IMR-90 (cell line): ENCODE data around the gene DISC1. TPM values are rescaled to one million over a fixed set of nuclear protein-coding genes. Genes with fewer than 3 reads are reported as not detected.

Source experiments
- ATAC-seq: fragments of 200-7000 bp; cut with Tn5 transposase; 2 replicates; pipeline ENCODE4 v1.9.1; 2020; ENCODE audit warnings: low read depth, mild to moderate bottlenecking, moderate library complexity
- BruUV-seq: library from RNA; stranded (reverse); fragments of 400-500 nt; replicated peaks from 2 replicates; lab custom pipeline; 2021; lab: Mats Ljungman, UMichigan
- CTCF ChIA-PET: fragments of 300-600 bp; formaldehyde crosslinking; extraction: SDS; loops from one replicate; lab custom pipeline; 2021; ENCODE audit warnings: antibody characterized with exemption; lab: Yijun Ruan, JAX
- POLR2A ChIA-PET: fragments of 300-600 bp; sonication (Branson Sonifier 250); formaldehyde crosslinking; loops from one replicate; lab custom pipeline; 2022; ENCODE audit warnings: antibody characterized with exemption; ENCODE audit not compliant: unreplicated experiment; lab: Charles Lee
- DNase-seq: peaks from one replicate; pipeline ENCODE4 v3.0.0; 2013
- H2AFZ ChIP-seq: replicated peaks from 2 replicates; pipeline ENCODE3; 2013; ENCODE audit warnings: low read length, mild to moderate bottlenecking; ENCODE audit not compliant: poor library complexity
- H2AK5ac ChIP-seq: 2 replicates; pipeline ENCODE4 v1.6.1; 2013; ENCODE audit warnings: low read depth, low read length, inconsistent platforms
- H2AK9ac ChIP-seq: replicated peaks from 2 replicates; pipeline ENCODE3; 2013; ENCODE audit warnings: mild to moderate bottlenecking, low read depth, low read length, moderate library complexity; ENCODE audit not compliant: poor library complexity
- H2BK120ac ChIP-seq: 2 replicates; pipeline ENCODE4 v1.6.1; 2013; ENCODE audit warnings: low read depth, low read length, inconsistent platforms
- H2BK15ac ChIP-seq: 3 replicates; pipeline ENCODE4 v1.6.1; 2013; ENCODE audit warnings: low read depth, low read length, inconsistent platforms
- H2BK20ac ChIP-seq: 2 replicates; pipeline ENCODE4 v1.6.1; 2013; ENCODE audit warnings: low read depth, mild to moderate bottlenecking, inconsistent platforms, low read length, moderate library complexity
- H2BK5ac ChIP-seq: 2 replicates; pipeline ENCODE4 v1.6.1; 2013; ENCODE audit warnings: mild to moderate bottlenecking, low read depth, low read length, inconsistent platforms; ENCODE audit not compliant: poor library complexity, severe bottlenecking
- H3K14ac ChIP-seq: replicated peaks from 2 replicates; pipeline ENCODE4 v1.6.1; 2013; ENCODE audit warnings: low read depth, low read length, inconsistent platforms
- H3K18ac ChIP-seq: 2 replicates; pipeline ENCODE4 v1.6.1; 2013; ENCODE audit warnings: low read depth, low read length, control low read depth
- H3K23ac ChIP-seq: 2 replicates; pipeline ENCODE4 v1.6.1; 2013; ENCODE audit warnings: low read depth, low read length, inconsistent platforms
- H3K27ac ChIP-seq: 2 replicates; pipeline ENCODE4 v1.5.1; 2013; ENCODE audit warnings: mild to moderate bottlenecking, control low read depth, low read length; ENCODE audit not compliant: insufficient read depth
- H3K27me3 ChIP-seq: 2 replicates; pipeline ENCODE4 v1.6.1; 2013; ENCODE audit warnings: low read length; ENCODE audit not compliant: control insufficient read depth, insufficient read depth
- H3K36me3 ChIP-seq: 2 replicates; pipeline ENCODE4 v1.6.1; 2013; ENCODE audit warnings: low read length, mixed read lengths; ENCODE audit not compliant: control insufficient read depth, insufficient read depth
- H3K4ac ChIP-seq: 2 replicates; pipeline ENCODE4 v1.6.1; 2013; ENCODE audit warnings: low read depth, low read length, inconsistent platforms
- H3K4me1 ChIP-seq: 2 replicates; pipeline ENCODE4 v1.6.1; 2013; ENCODE audit warnings: low read length, mixed read lengths; ENCODE audit not compliant: control insufficient read depth, insufficient read depth
- H3K4me2 ChIP-seq: 2 replicates; pipeline ENCODE4 v1.6.1; 2013; ENCODE audit warnings: low read depth, mild to moderate bottlenecking, control low read depth, low read length, moderate library complexity
- H3K4me3 ChIP-seq: 2 replicates; pipeline ENCODE4 v1.5.1; 2013; ENCODE audit warnings: low read depth, mild to moderate bottlenecking, control low read depth, low read length, moderate library complexity; ENCODE audit not compliant: insufficient read depth
- H3K56ac ChIP-seq: 2 replicates; pipeline ENCODE4 v1.6.1; 2013; ENCODE audit warnings: low read length, inconsistent platforms; ENCODE audit not compliant: insufficient read depth; ENCODE audit errors: extremely low read depth
- H3K79me1 ChIP-seq, 2 experiments: 2 replicates each; pipeline ENCODE4 v1.6.1; 2013; ENCODE audit warnings: low read length in 2 of 2, inconsistent platforms in 1 of 2, low read depth in 1 of 2
- H3K9ac ChIP-seq: 2 replicates; pipeline ENCODE4 v1.6.1; 2013; ENCODE audit warnings: low read depth, low read length, control low read depth
- H3K9me1 ChIP-seq: 2 replicates; pipeline ENCODE4 v1.6.1; 2013; ENCODE audit warnings: low read length, inconsistent platforms; ENCODE audit not compliant: insufficient read depth
- H3K9me3 ChIP-seq: 2 replicates; pipeline ENCODE4 v1.6.1; 2013; ENCODE audit warnings: low read length; ENCODE audit not compliant: control insufficient read depth, insufficient read depth
- H4K20me1 ChIP-seq: 2 replicates; pipeline ENCODE4 v1.6.1; 2013; ENCODE audit warnings: low read length, inconsistent platforms; ENCODE audit not compliant: insufficient read depth
- H4K5ac ChIP-seq: 2 replicates; pipeline ENCODE4 v1.6.1; 2013; ENCODE audit warnings: mild to moderate bottlenecking, low read depth, low read length, control low read depth
- H4K8ac ChIP-seq, 2 experiments: 2 replicates each; pipeline ENCODE4 v1.6.1; 2013; ENCODE audit warnings: low read depth in 2 of 2, low read length in 2 of 2, control low read depth in 1 of 2, inconsistent platforms in 1 of 2
- H4K91ac ChIP-seq: 2 replicates; pipeline ENCODE4 v1.6.1; 2013; ENCODE audit warnings: low read depth, low read length, inconsistent platforms; ENCODE audit not compliant: insufficient read depth
- BHLHE40 ChIP-seq: fragments of 150-350 bp; IDR thresholded peaks from 2 replicates; pipeline ENCODE4 v1.6.1; 2016; ENCODE audit warnings: mild to moderate bottlenecking, low read depth, low read length
- NFE2L2 ChIP-seq: fragments of 150-350 bp; IDR thresholded peaks from 2 replicates; pipeline ENCODE4 v1.6.1; 2016; ENCODE audit warnings: low read depth, mild to moderate bottlenecking, low read length
- WGBS, 2 experiments: methylation state at CpG; one replicate each; pipeline versions ENCODE4 v1.1.5 to v1.1.7; 2013; ENCODE audit warnings: missing lambda C conversion rate in 2 of 2; ENCODE audit not compliant: insufficient read length in 1 of 2; ENCODE audit errors: extremely low coverage in 2 of 2; 5-methylcytosine and 5-hydroxymethylcytosine counted together
- dilution Hi-C: fragments of 300-500 bp; cut with HindIII; formaldehyde crosslinking; loops from one replicate; pipeline ENCODE4 v1.14.3; 2018; ENCODE audit warnings: low sequenced_read_pairs; ENCODE audit not compliant: unreplicated experiment
- in situ Hi-C: fragments of 300-500 bp; cut with MboI; formaldehyde crosslinking; loops from 3 replicates; pipeline ENCODE4 v1.14.3; 2019; ENCODE audit warnings: low sequenced_read_pairs, inconsistent platforms, mixed read lengths
- intact Hi-C: fragments of 100-400 bp; cut with micrococcal nuclease; formaldehyde crosslinking; loops from 2 replicates; pipeline ENCODE4 v1.10.0; 2022
- microRNA-seq, 2 experiments: library from miRNA; stranded (forward) in 1 of 2; unstranded in 1 of 2; fragments of 10-50 nt in 1 of 2; fragments of <30 nt in 1 of 2; gene quantifications in 1 of 2; microRNA quantifications in 1 of 2; one replicate each; pipeline versions ENCODE3 to v1.1.0; 2013 to 2020; ENCODE audit not compliant: insufficient read depth in 1 of 2, insufficient read length in 1 of 2, unreplicated experiment in 1 of 2
- polyA plus RNA-seq, 3 experiments: library from polyadenylated mRNA; depleted of rRNA; stranded (reverse); fragments of >200 nt; gene quantifications; 2 replicates each; pipeline ENCODE4 v1.2.3, GENCODE V29; 2012; ENCODE audit warnings: low replicate concordance in 1 of 3
- small RNA-seq, 5 experiments: library from RNA; depleted of rRNA; stranded (forward); fragments of <200 nt; gene quantifications; one replicate each; pipeline ENCODE3, GENCODE V24; 2012
- total RNA-seq: library from RNA; depleted of rRNA; stranded (reverse); fragments of >200 nt; gene quantifications from 2 replicates; pipeline ENCODE4 v1.2.3, GENCODE V29; 2012; rRNA removed

The DISC1 gene
- total and polyA plus RNA-seq, 2 of the 4 experiments (the other 2 are of a cell fraction) = 2.2 to 7.0 TPM

DNA sequence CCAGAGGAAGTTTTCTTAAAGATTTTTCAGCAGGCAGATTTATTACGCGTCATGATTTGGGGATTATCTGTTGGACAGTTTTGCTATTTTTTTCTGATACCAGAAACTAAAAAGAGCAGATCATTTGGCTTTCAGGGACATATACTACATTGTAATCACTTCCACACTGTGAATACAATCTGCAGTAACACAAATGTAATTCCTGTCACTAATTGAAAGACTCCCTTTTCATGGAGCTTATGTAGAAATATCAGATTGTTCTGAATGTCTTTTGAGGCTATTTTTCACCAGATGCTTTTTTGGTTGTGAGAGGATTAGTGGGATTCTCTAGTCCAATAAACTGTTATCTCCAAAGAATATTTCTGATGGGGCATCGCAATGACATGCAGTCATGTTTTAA, 464.2 kb downstream of the DISC1 start:
- Histone ChIP-seq H3K23ac (no peak overlapping the region), H2BK120ac (no peak overlapping the region), H2BK5ac (no peak overlapping the region), H2BK20ac (no peak overlapping the region), H3K56ac (no peak overlapping the region), H4K8ac (no peak overlapping the region), H2AK5ac (no peak overlapping the region), H3K4me3 (no peak overlapping the region), H4K91ac (no peak overlapping the region), H3K9ac (no peak overlapping the region), H3K4ac (no peak overlapping the region), H3K4me2 (no peak overlapping the region), H3K9me3 (no peaks in the 10 kb centered on the region), H3K9me1 (no peaks in the 10 kb centered on the region), H3K14ac (no peak overlapping the region), H3K27ac (no peak overlapping the region), H3K79me1 (no peaks in the 10 kb centered on the region), H3K18ac (no peak overlapping the region), H3K27me3 (no peaks in the 10 kb centered on the region; the same call in 1 of the 2 replicates), H4K5ac (no peak overlapping the region), H2AFZ (no peak overlapping the region), H4K20me1 (no peaks in the 10 kb centered on the region), H2BK15ac (no peak overlapping the region), H3K36me3 (no peaks in the 10 kb centered on the region), H2AK9ac (no peak overlapping the region), H3K4me1 (no peaks in the 10 kb centered on the region)
- ChIA-PET CTCF (interaction anchor here (1.2 kb wide), 1 partner anchor 154 kb away, joined by 3 read pairs; no protein-coding TSS in a partner anchor), POLR2A (no interaction called here)
- in situ Hi-C loops (no loop called here), intact Hi-C loops (no loop called here), dilution Hi-C loops (no loop called here)
- 90% methylated on average over 1 of the region's 3 CpGs; no CpG with 5 or more reads in 1 of the 2 experiments for WGBS, 2 experiments
- TF ChIP-seq BHLHE40 = no peak
- TF ChIP-seq NFE2L2 = no peak
- no TSS peak for BruUV-seq
- ATAC-seq (no peak), DNase-seq (no peak)

Small RNA genes within 50 kb of the gene (microRNA-seq; reads per million reads assigned to microRNA genes)
- not detected for gene RF02102 (ENCODE audit: insufficient read depth, insufficient read length)
- gene RNU5A-5P (ENCODE audit: insufficient read depth, insufficient read length) = not detected

Small RNA genes within 50 kb of the gene (small RNA-seq; reads per million reads assigned to genes)
- gene RF02102 (0 reads per million in 5 experiments), gene RNU5A-5P (0 to 0.60 (median 0) reads per million in 5 experiments)

Other genes with a start within 250 kb of the DISC1 start
- 26.9 and 66.4 TPM in 2 replicates for gene EGLN1, start 204.5 kb upstream of the DISC1 start, total RNA-seq
- gene EGLN1, start 204.5 kb upstream of the DISC1 start, polyA plus RNA-seq (2012; rRNA removed) = 18.1 and 25.7 TPM in 2 replicates
- gene TSNAX, start 98.1 kb upstream of the DISC1 start, total RNA-seq = 60.6 and 61.4 TPM in 2 replicates
- 14.7 and 19.6 TPM in 2 replicates for gene TSNAX, start 98.1 kb upstream of the DISC1 start, polyA plus RNA-seq (2012; rRNA removed)